ENCODE results near the gene TMEM94. TPM values are rescaled to one million over a fixed set of nuclear protein-coding genes. Genes with fewer than 3 reads are reported as not detected.

TMEM94 gene
- total RNA-seq, 1 experiment from 2014 or later, result 61.4 TPM

DNA sequence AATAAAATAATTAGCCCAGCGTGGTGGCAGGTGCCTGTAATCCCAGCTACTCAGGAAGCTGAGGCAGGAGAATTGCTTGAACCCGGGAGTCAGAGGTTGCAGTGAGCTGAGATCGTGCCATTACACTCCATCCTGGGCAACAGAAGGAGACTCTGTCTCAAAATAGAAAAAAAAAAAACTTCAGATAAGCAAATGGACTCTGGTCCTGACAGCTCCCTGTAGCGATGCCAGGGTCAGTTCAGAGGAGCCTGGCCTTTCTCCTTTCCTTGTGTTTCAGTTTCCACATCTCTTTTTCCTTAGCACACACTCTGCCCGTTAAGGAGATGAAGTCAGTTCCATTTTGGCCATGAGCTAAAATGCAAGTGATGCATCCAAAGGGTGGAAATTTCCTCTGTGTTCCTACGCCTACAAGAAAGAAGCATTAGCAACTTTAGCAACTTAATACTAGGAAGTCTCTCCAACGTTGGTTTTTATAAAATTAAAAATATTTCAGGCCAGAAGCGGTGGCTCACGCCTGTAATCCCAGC is 39.3 kb upstream of the TMEM94 start:
- H3K9me3 Mint-ChIP-seq, result no peaks in the 10 kb centered on the region

More for the DNA sequence above, 39.3 kb upstream of the TMEM94 start:
- Histone ChIP-seq H2BK120ac (ENCODE audit: low read depth, low read length, poor library complexity, severe bottlenecking) (no peak overlapping the region), H3K23me2 (ENCODE audit: insufficient read length, low read depth, low read length, poor library complexity, severe bottlenecking) (no peaks in the 10 kb centered on the region), H3K18ac (ENCODE audit: insufficient read length, low read depth, low read length) (no peak overlapping the region), H3K9me3 (ENCODE audit: control insufficient read depth, low read depth, low read length) (no peaks in the 10 kb centered on the region), H3K9ac (ENCODE audit: extremely low read depth, insufficient read length, low read length) (no peak overlapping the region), H3K79me1 (ENCODE audit: insufficient read depth, low read depth, low read length, poor library complexity, severe bottlenecking) (no peaks in the 10 kb centered on the region), H4K8ac (replicated peaks; ENCODE audit: insufficient read length, low read depth, low read length) (no peak overlapping the region), H3K27me3 (ENCODE audit: insufficient read depth, low read length) (no peaks in the 10 kb centered on the region), H3K4ac (ENCODE audit: low read depth, low read length) (no peak overlapping the region), H4K91ac (ENCODE audit: insufficient read length, low read depth, low read length) (no peak overlapping the region), H3T11ph (ENCODE audit: low read length) (no peak overlapping the region), H4K20me1 (ENCODE audit: control insufficient read depth, insufficient read depth, insufficient read length) (no peaks in the 10 kb centered on the region), H3K14ac (ENCODE audit: insufficient read depth, low read length) (no peak overlapping the region), H2BK20ac (ENCODE audit: low read depth, low read length, poor library complexity, severe bottlenecking) (no peak overlapping the region), H2BK5ac (ENCODE audit: insufficient read length, low read length) (no peak overlapping the region), H3K23ac (ENCODE audit: insufficient read length, low read depth, low read length) (no peak overlapping the region), H3K27ac (ENCODE audit: insufficient read length, low read depth, low read length) (no peak overlapping the region), H4K5ac (ENCODE audit: insufficient read length, low read depth, low read length) (no peak overlapping the region), H3K4me1 (ENCODE audit: insufficient read depth, low read length) (no peaks in the 10 kb centered on the region), H2BK12ac (ENCODE audit: insufficient read length, low read depth, low read length) (no peak overlapping the region), H3K4me2 (ENCODE audit: insufficient read depth, insufficient read length, low read length) (no peak overlapping the region), H2BK15ac (ENCODE audit: low read depth, low read length) (no peak overlapping the region), H2AFZ (ENCODE audit: low read length) (no peak overlapping the region), H3K79me2 (ENCODE audit: insufficient read depth, low read length) (no peaks in the 10 kb centered on the region), H3K56ac (ENCODE audit: insufficient read length, low read depth, low read length) (no peak overlapping the region), H2AK5ac (ENCODE audit: insufficient read length, low read length) (no peak overlapping the region)
- H3K4me1 Mint-ChIP-seq, result peaks cover 4% of the 10 kb centered on the region in 2 experiments
- H3K36me3 Mint-ChIP-seq (ENCODE audit: insufficient read depth in 1 of 3, low read depth in 3 of 3), result no peaks in the 10 kb centered on the region
- H3K27me3 Mint-ChIP-seq (ENCODE audit: low read depth), result peaks cover 7% of the 10 kb centered on the region
- TF ChIP-seq CTCF (conservative IDR thresholded peaks at IDR 0.05), result no peak
- no peak overlapping the region for H3K4me3 Mint-ChIP-seq
- H3K27ac Mint-ChIP-seq, result no peak overlapping the region
- WGBS (ENCODE audit: extremely low coverage, insufficient read length, low lambda C conversion rate), result no CpG with 5 or more reads among the region's 9 CpGs
- no peak for DNase-seq
